Fibroblast of pulmonary artery (primary cell): ENCODE measurements around the gene CPAMD8.
"Not testable (repeated sequence)": the region's sequence is repeated elsewhere in the genome, so short reads cannot be mapped to it uniquely, and the experiment has no call there.

Source experiments
- DNase-seq: peaks from one replicate; pipeline ENCODE4 v3.0.0-alpha.2; 2010; ENCODE audit warnings: low read depth
- H3K4me3 ChIP-seq: replicated peaks from 2 replicates; pipeline ENCODE4 v1.5.1; 2011; ENCODE audit warnings: low read depth, mild to moderate bottlenecking, control low read depth, low read length, moderate library complexity
- TF ChIP-seq, protein P1 (sequence below): IDR thresholded peaks from 2 replicates; pipeline ENCODE4 v1.5.1; 2011; ENCODE audit warnings: mild to moderate bottlenecking, control low read depth, low read length, inconsistent platforms; ENCODE audit errors: missing control alignments

Gene CPAMD8

DNA sequence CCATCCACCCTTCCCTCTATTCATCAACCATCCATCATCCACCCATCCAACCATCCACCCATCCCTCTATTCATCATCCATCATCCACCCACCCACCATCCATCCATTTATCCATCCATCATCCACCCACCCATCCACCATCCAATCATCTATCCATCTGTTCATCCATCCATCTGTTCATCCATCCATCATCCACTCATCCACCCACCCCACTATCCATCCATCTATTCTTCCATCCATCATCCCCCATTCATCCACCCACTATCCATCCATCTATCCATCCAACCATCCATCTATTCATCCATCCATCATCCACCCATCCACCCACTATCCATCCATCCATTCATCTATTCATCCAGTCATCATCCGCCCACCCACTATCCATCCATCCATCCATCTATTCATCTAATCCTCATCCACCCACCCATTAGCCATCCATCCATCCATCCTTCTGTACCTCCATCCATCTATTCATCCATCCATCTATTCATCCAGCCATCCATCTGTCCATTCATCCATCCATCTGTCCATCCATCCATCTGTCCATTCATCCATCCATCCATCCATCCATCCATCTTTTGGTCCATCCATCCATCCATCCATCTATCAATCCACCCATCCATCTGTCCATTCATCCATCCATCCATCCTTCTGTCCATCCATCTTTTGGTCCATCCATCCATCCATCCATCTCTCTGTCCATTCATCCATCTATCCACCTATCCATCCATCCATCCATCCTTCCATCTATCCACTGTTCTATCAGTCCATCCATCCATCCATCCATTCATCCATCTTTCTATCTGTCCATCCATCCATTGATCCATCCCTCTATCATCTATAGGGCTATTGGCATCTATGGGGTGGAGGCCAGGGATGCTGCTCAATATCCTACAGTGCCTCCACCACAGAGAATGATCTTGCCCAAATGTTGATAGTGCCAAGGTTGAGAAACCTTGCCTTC lies 47.5 kb downstream of the CPAMD8 start:
- TF ChIP-seq, protein P1, sequence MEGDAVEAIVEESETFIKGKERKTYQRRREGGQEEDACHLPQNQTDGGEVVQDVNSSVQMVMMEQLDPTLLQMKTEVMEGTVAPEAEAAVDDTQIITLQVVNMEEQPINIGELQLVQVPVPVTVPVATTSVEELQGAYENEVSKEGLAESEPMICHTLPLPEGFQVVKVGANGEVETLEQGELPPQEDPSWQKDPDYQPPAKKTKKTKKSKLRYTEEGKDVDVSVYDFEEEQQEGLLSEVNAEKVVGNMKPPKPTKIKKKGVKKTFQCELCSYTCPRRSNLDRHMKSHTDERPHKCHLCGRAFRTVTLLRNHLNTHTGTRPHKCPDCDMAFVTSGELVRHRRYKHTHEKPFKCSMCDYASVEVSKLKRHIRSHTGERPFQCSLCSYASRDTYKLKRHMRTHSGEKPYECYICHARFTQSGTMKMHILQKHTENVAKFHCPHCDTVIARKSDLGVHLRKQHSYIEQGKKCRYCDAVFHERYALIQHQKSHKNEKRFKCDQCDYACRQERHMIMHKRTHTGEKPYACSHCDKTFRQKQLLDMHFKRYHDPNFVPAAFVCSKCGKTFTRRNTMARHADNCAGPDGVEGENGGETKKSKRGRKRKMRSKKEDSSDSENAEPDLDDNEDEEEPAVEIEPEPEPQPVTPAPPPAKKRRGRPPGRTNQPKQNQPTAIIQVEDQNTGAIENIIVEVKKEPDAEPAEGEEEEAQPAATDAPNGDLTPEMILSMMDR, result no peak
- no peak overlapping the region for H3K4me3 ChIP-seq
- DNase-seq, result no peak

DNA sequence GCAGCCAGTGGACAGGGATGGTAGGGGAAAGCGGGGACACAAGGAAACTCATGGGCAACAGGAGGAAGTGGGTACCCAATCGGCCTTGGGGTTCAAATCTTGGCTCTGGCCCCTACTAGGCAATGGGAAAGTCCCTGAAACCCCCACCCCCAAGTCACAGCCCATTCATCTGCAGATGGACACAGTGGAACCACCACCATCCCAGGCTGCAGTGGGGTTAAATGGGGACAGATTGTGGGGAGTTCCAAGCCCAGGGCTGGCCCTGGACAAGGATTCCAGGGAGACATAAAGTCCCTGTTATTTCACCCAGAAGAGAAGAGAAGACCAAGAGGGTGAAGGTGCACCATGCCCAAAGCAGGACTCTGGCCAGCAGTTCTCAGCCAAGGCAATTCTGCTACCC lies 48.5 kb downstream of the CPAMD8 start:
- H3K4me3 ChIP-seq, result no peak overlapping the region
- DNase-seq, result no peak
- TF ChIP-seq, protein P1, result no peak

DNA sequence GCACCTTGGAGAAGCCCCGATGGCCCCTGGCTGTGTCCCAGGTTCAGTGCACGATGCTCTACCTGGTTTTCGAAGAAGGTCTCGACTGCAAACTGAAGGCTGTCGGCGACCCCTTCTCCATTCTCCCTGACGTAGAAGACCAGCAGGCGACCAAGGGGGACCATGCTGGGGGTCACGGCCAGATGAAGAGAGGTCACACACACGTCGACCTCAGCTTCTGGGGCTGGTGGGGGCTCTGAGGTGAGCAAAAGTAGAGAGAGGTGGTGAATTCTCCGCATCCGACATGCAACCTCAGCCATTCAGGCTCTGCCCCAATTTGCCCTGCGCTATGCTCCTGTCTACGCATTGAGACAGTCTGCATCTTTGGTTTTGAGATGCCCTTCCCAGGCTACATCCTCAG lies 49.3 kb downstream of the CPAMD8 start:
- TF ChIP-seq, protein P1, result no peak

DNA sequence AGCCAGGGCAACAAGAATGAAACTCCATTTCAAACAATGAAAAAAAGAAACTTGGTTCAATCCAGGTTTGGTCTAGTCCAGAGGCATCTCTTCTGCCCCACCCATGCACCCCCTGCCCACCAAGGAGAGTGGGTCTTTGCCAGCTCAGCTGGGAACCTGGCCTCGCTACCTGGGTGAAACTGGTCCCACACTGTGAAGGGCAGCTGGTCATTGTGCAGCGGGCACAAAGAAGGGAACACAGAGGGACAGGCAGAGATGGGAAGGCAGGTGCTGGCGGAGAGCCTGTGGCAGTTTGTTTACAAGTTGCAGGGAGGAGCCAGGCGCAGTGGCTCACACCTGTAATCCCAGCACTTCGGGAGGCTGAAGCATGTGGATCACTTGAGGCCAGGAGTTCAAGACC lies 50.2 kb downstream of the CPAMD8 start:
- no peak for DNase-seq
- TF ChIP-seq, protein P1, result no peak
- no peak overlapping the region for H3K4me3 ChIP-seq

More for the DNA sequence above, 49.3 kb downstream of the CPAMD8 start:
- H3K4me3 ChIP-seq, result no peak overlapping the region
- DNase-seq, result no peak

DNA sequence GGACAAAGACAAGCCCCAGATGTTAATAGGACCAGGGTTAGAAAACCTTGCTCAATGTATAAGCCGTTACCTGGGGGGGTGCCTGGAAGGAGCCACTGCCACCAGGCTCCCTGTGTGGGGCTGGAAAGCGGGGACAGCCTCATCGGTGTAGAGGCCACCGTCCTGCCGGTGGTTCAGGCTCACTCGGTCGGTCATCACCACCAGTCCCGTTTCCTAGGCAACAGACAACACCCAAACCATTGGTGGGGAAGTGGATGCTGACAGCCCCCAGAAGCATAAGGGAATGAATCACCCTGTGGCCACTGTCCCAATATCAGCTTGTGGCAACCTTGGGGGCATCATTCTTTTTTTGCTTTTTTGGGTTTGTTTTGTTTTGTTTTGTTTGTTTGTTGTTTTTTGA lies 55.8 kb downstream of the CPAMD8 start:
- TF ChIP-seq, protein P1, result no peak
- no peak for DNase-seq
- H3K4me3 ChIP-seq, result no peak overlapping the region

DNA sequence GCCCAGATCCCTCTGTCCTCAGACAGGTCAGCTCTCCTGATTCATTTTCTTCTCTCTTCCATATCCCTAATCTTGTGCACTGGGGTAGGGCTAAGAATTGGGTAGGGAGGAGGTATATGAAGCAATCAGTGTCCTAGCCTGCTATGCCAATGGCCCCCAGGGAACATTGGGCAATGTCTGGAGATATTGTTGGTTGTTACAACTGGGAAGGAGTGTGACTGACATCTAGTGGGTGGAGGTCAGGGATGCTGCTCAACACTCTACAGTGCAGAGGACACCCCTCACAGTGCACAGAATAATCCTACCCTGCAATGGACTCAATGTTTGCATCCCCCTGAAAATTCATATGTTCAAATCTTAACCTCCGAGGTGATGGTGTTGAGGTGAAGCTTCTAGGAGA lies 57.5 kb downstream of the CPAMD8 start:
- TF ChIP-seq, protein P1, result peak; percentile 14
- no peak overlapping the region for H3K4me3 ChIP-seq
- DNase-seq, result peak; percentile 33

DNA sequence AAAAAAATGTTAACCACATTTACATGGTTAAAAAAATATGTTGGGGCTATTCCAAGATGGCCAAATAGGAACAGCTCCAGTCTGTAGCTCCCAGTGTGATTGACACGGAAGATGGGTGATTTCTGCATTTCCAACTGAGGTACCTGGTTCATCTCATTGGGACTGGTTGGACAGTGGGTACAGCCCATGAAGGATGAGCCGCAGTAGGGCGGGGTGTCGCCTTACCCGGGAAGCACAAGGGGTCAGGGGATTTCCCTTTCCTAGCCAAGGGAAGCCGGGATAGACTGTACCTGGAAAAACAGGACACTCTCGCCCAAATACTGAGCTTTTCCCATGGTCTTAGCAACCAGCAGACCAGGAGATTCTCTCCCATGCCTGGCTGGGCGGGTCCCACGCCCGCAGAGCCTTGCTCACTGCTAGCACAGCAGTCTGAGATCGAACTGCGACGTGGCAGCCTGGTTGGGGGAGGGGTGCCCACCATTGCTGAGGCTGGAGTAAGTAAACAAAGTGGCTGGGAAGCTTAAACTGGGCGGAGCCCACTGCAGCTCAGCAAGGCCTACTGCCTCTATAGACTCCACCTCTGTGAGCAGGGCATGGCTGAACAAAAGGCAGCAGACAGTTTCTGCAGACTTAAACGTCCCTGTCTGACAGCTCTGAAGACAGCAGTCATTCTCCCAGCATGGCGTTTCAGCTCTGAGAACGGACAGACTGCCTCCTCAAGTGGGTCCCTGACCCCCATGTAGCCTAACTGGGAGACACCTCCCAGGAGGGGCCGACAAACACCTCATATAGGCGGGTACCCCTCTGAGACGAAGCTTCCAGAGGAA lies 65.4 kb downstream of the CPAMD8 start:
- H3K4me3 ChIP-seq, DNase-seq: not testable (repeated sequence)

DNA sequence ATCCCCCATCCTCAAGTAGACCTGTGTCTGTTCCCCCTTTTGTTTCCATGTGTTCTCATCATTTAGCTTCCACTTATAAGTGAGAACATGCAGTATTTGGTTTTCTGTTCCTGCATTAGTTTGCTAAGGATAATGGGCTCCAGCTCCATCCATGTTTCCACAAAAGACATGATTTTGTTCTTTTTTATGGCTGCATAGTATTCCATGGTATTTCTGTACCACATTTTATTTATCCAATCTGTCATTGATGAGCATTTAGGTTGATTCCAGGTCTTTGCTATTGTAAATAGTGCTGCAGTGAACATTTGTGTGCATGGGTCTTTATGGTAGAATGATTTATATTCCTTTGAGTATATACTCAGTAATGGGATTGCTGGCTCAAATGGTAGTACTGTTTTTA lies 68.3 kb downstream of the CPAMD8 start:
- DNase-seq, result not testable (repeated sequence)

More for the DNA sequence above, 68.3 kb downstream of the CPAMD8 start:
- not testable (repeated sequence) for H3K4me3 ChIP-seq
